ENCODE measurements around the gene UTS2B. TPM values are rescaled to one million over a fixed set of nuclear protein-coding genes. Genes with fewer than 3 reads are reported as not detected.

The UTS2B gene, protein sequence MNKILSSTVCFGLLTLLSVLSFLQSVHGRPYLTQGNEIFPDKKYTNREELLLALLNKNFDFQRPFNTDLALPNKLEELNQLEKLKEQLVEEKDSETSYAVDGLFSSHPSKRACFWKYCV
- 1.3 TPM for total RNA-seq

DNA sequence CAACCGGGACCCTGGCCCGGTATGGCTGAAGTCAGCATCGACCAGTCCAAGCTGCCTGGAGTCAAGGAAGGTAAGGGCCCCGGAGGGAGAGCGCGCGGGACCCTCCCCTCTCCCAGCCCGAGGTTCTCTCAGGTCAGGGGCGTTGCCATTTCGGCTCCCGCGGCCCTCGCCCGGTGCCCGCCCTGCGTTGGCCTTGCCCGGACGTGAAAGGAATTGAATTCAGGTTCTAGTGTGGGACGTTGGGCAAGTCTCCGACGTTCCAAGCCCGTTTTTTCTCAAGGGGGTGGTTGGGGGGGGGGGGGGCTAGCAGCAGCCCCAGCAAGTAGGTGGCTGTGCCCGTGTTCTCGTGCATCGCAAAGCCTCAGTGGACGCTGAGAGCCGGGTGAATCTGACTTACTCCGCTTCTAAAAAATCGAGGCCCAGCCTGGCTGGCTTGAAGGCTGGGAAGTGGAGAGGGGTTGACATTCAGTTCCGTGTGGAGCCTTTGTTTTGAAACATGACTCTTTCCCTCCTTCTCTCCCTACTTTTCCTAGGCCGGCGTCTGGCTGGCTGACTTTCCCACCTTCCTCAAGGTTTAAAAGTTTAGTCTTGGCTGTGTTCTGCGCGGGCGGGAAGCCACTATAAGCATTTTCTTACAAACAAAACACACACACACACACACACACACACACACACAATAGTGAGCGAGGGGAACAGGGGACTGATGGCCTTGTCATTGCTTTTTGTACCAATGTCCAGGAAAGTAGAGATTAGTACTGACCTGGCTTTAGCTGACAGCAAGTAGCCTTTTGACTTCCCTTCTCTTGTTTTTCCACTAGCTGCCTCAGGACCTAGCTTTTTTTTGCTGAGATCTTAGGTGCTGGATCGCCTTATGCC lies at the start of gene UTS2B:
TSS of gene UTS2B (minus strand) at position 873 of the 876 bp plus-strand sequence. CDS start 48,337 bp downstream, outside the sequence.

DNA sequence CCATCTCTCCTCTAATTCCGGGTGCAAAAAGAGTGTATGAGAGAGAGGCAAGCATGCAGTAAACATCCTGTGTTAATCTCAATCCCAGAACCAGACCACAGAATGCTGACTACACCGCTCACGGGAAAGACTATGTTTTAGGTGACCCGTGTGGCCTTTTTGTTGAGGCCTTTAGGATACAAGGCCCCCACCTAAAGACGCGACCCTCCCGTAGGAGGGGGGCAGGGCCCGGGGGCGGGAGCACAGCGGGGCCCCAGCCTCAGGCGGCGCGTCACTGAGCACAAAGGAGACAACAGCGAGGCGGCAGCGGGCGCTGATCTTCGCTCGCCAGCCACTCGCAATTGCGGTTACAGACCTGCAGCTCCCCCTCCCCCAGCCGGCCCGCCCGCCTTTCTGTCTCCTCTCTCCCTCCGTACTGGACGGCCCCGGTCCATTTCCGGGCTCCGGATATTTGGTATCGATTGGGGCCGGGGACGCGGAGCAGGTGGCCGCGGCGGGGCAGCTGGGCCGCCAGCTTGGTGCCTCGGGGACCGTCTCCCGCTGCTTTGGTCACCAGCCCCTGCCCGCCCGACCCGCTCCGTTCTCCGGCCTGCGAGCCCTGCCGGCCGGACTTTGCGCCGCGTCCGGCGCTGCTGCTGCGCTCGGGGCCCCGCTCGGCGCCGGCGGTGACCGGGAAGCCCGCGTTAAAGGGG lies 1.2 kb downstream of the UTS2B start, which contains the start of gene CCDC50:
TSS of gene CCDC50 (plus strand) at position 433 of the 692 bp plus-strand sequence. CDS start 281 bp downstream, outside the sequence.

Other genes with a start within 250 kb of the UTS2B start
- 26.6 TPM for gene OSTN, start 131.3 kb downstream of the UTS2B start, total RNA-seq
- 126 TPM for gene CCDC50, start 1.1 kb downstream of the UTS2B start, total RNA-seq
- gene PYDC2, start 130.6 kb upstream of the UTS2B start, total RNA-seq: not detected